Measurements from ENCODE around the gene PHLPP1. TPM values are rescaled to one million over a fixed set of nuclear protein-coding genes. Genes with fewer than 3 reads are reported as not detected.
"Not testable (repeated sequence)": the region's sequence is repeated elsewhere in the genome, so short reads cannot be mapped to it uniquely, and the experiment has no call there.

Gene PHLPP1
- total RNA-seq, 1 experiment from 2014 or later: 28.0 TPM

DNA sequence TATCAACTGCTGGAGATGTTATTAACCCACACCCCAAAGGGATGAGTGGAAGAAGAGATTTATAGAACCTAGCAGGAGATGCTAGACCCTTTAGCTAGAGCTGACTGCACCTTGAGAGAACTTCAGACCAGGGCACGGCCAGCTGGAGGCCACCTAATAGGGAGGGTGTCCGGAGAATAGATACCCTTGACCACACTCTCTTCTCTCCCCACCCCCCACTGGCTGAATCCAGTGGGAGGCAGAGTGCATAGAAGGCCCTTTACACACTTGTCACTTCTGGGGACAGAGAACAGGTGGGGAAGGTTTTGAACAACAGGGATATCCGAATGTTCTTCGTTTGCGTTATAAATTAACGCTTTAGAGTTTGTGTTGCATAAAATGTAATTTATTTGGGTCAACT is 84.6 kb downstream of the PHLPP1 start:
- CTCF ChIA-PET: interaction anchor here (0.7 to 0.9 kb wide), 2 partner anchors 8 to 15 kb away, joined by 3 to 4 read pairs; no protein-coding TSS in a partner anchor
- no peaks in the 10 kb centered on the region for H3K36me3 Mint-ChIP-seq (ENCODE audit: insufficient read depth, unreplicated experiment)
- no TSS peak for BruUV-seq (replicated peaks)

DNA sequence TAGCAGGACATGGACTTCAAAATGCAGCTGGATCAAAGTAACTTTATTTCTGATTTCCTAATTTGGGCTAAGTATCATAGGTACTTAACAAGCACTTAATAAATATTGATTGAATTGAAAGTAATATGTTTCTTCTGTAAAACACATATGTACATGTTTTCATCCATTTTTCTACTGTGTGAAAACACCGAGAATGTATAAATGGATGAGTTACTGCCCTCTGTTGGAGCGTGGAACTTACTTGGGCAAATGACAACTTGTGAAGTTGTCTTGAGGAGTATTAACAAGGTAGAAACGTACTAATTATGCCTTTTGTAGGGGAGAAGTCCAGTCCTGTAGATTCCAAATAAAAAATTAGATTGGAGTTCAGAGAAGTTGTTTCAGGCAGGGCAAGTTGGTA is 87.2 kb downstream of the PHLPP1 start:
- H3K9me3 Mint-ChIP-seq (ENCODE audit: low read depth, unreplicated experiment): no peaks in the 10 kb centered on the region
- H3K4me1 Mint-ChIP-seq (ENCODE audit: low read depth, unreplicated experiment): peaks cover 36% of the 10 kb centered on the region
- intact Hi-C loops (cut with micrococcal nuclease; ENCODE audit: unreplicated experiment): loop anchor here (5.0 kb wide), 1 partner anchor 35 kb away; no protein-coding TSS in a partner anchor
- BruUV-seq (replicated peaks): no TSS peak
- no peaks in the 10 kb centered on the region for H3K27me3 Mint-ChIP-seq (ENCODE audit: unreplicated experiment)
- H3K4me3 Mint-ChIP-seq (ENCODE audit: low read depth, unreplicated experiment): no peak overlapping the region
- DNase-seq: no peak
- H3K27ac Mint-ChIP-seq (ENCODE audit: unreplicated experiment): no peak overlapping the region
- no peaks in the 10 kb centered on the region for H3K36me3 Mint-ChIP-seq (ENCODE audit: insufficient read depth, unreplicated experiment)
- TF ChIP-seq, protein P1, sequence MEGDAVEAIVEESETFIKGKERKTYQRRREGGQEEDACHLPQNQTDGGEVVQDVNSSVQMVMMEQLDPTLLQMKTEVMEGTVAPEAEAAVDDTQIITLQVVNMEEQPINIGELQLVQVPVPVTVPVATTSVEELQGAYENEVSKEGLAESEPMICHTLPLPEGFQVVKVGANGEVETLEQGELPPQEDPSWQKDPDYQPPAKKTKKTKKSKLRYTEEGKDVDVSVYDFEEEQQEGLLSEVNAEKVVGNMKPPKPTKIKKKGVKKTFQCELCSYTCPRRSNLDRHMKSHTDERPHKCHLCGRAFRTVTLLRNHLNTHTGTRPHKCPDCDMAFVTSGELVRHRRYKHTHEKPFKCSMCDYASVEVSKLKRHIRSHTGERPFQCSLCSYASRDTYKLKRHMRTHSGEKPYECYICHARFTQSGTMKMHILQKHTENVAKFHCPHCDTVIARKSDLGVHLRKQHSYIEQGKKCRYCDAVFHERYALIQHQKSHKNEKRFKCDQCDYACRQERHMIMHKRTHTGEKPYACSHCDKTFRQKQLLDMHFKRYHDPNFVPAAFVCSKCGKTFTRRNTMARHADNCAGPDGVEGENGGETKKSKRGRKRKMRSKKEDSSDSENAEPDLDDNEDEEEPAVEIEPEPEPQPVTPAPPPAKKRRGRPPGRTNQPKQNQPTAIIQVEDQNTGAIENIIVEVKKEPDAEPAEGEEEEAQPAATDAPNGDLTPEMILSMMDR (IDR thresholded peaks at IDR 0.05; ENCODE audit: unreplicated experiment): no peak
- CTCF ChIA-PET: interaction anchor here (1.0 to 1.1 kb wide), 2 partner anchors 10 to 87 kb away, joined by 3 read pairs; partner anchors contain the start of gene PHLPP1

More for the DNA sequence above, 84.6 kb downstream of the PHLPP1 start:
- Mint-ChIP-seq H3K4me3 (ENCODE audit: low read depth, unreplicated experiment) (no peak overlapping the region), H3K27ac (ENCODE audit: unreplicated experiment) (peak overlapping the region; percentile 4), H3K4me1 (ENCODE audit: low read depth, unreplicated experiment) (peaks cover 50% of the 10 kb centered on the region), H3K9me3 (ENCODE audit: low read depth, unreplicated experiment) (no peaks in the 10 kb centered on the region), H3K27me3 (ENCODE audit: unreplicated experiment) (no peaks in the 10 kb centered on the region)
- intact Hi-C loops (cut with micrococcal nuclease; ENCODE audit: unreplicated experiment): loop anchor here (5.0 kb wide), 1 partner anchor 33 kb away; no protein-coding TSS in a partner anchor
- TF ChIP-seq, protein P1 (IDR thresholded peaks at IDR 0.05; ENCODE audit: unreplicated experiment): no peak
- no peak for DNase-seq

DNA sequence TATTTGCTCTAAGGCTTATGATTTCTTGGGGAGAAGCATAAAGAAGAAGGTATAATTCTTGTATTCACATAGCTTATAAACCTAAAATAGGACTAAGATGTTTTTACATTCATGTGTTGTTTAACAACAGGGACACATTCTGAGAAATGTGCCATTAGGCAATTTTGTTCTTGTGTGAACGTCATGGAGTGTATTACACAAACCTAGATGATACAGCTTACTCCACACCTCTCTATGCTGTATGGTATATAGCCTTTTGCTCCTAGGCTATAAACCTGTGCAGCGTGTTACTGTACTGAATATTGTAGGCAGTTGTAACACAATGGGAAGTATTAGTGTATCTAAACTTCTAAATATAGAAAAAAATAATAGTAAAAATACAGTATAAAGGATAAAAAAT is 92.1 kb downstream of the PHLPP1 start:
- CTCF ChIA-PET: no interaction called here
- H3K9me3 Mint-ChIP-seq (ENCODE audit: low read depth, unreplicated experiment): no peaks in the 10 kb centered on the region
- no peak overlapping the region for H3K27ac Mint-ChIP-seq (ENCODE audit: unreplicated experiment)
- H3K4me1 Mint-ChIP-seq (ENCODE audit: low read depth, unreplicated experiment): peaks cover 36% of the 10 kb centered on the region
- no peaks in the 10 kb centered on the region for H3K27me3 Mint-ChIP-seq (ENCODE audit: unreplicated experiment)
- H3K36me3 Mint-ChIP-seq (ENCODE audit: insufficient read depth, unreplicated experiment): peaks cover 7% of the 10 kb centered on the region
- TF ChIP-seq, protein P1 (IDR thresholded peaks at IDR 0.05; ENCODE audit: unreplicated experiment): no peak
- no peak for DNase-seq
- intact Hi-C loops (cut with micrococcal nuclease; ENCODE audit: unreplicated experiment): no loop called here
- no TSS peak for BruUV-seq (replicated peaks)
- H3K4me3 Mint-ChIP-seq (ENCODE audit: low read depth, unreplicated experiment): no peak overlapping the region

DNA sequence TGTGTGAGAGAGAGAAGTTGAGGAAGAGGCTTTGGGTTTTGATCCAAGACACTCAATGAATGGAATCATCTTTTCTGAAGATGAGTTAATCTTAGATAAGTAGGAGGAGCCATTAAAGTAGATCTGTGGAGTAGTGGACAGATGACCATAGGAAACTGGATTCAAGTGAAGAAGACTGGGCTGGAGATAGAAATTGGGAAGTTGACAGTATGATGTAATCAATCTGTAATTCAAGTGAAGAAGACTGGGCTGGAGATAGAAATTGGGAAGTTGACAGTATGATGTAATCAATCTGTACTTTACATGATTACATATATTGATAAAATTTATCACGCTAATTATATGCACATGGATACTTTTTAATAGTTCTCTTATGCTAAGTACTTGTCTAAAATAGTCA is 92.8 kb downstream of the PHLPP1 start:
- H3K27ac Mint-ChIP-seq (ENCODE audit: unreplicated experiment): peak overlapping the region; percentile 50
- H3K4me1 Mint-ChIP-seq (ENCODE audit: low read depth, unreplicated experiment): peaks cover 37% of the 10 kb centered on the region
- intact Hi-C loops (cut with micrococcal nuclease; ENCODE audit: unreplicated experiment): no loop called here

DNA sequence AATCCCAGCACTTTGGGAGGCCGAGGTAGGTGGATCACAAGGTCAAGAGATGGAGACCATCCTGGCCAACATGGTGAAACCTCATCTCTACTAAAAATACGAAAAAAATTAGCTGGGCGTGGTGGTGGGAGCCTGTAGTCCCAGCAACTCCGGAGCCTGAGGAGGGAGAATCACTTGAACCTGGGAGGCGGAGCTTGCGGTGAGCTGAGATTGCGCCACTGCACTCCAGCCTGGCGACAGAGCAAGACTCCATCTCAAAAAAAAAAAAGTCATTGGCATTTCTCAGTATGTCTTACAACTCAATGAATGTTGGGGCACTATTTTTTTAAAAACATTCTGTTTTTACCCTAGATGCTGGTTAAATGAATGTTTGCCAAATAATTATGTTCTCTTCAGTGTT is 94.1 kb downstream of the PHLPP1 start:
- peaks cover 50% of the 10 kb centered on the region for H3K4me1 Mint-ChIP-seq (ENCODE audit: low read depth, unreplicated experiment)
- H3K4me3 Mint-ChIP-seq (ENCODE audit: low read depth, unreplicated experiment); CTCF ChIA-PET; BruUV-seq (replicated peaks); H3K9me3 Mint-ChIP-seq (ENCODE audit: low read depth, unreplicated experiment); intact Hi-C loops (cut with micrococcal nuclease; ENCODE audit: unreplicated experiment); H3K27me3 Mint-ChIP-seq (ENCODE audit: unreplicated experiment); DNase-seq; H3K27ac Mint-ChIP-seq (ENCODE audit: unreplicated experiment); H3K36me3 Mint-ChIP-seq (ENCODE audit: insufficient read depth, unreplicated experiment): not testable (repeated sequence)

More for the DNA sequence above, 92.8 kb downstream of the PHLPP1 start:
- Mint-ChIP-seq H3K36me3 (ENCODE audit: insufficient read depth, unreplicated experiment) (peaks cover 7% of the 10 kb centered on the region), H3K9me3 (ENCODE audit: low read depth, unreplicated experiment) (no peaks in the 10 kb centered on the region), H3K4me3 (ENCODE audit: low read depth, unreplicated experiment) (no peak overlapping the region), H3K27me3 (ENCODE audit: unreplicated experiment) (no peaks in the 10 kb centered on the region)
- TF ChIP-seq, protein P1 (IDR thresholded peaks at IDR 0.05; ENCODE audit: unreplicated experiment): no peak
- CTCF ChIA-PET: no interaction called here
- no TSS peak for BruUV-seq (replicated peaks)
- no peak for DNase-seq

Data from Calu3 (cell line).